Thyroid gland (tissue), 4 donors: ENCODE results near the gene STARD3NL. TPM values are rescaled to one million over a fixed set of nuclear protein-coding genes. Genes with fewer than 3 reads are reported as not detected.

Experiments used
- DNase-seq, 2 donors: peaks; one replicate each; pipeline ENCODE4 v3.0.0-alpha.2; 2019
- H3K27ac ChIP-seq, 3 donors: fragments of 200-600 bp; sonication (generic); 1 replicate in 2 of 3; 2 replicates in 1 of 3; pipeline ENCODE4 v1.5.1; 2016 to 2019; ENCODE audit warnings: mild to moderate bottlenecking in 1 of 3, moderate library complexity in 1 of 3
- H3K27me3 ChIP-seq: fragments of 200-600 bp; sonication (generic); one replicate; pipeline ENCODE4 v1.5.1; 2019
- H3K36me3 ChIP-seq, 2 donors: fragments of 200-600 bp; sonication (generic); one replicate each; pipeline ENCODE4 v1.5.1; 2016 to 2019
- H3K4me1 ChIP-seq, 2 donors: fragments of 200-600 bp; sonication (generic); one replicate each; pipeline ENCODE4 v1.5.1; 2017 to 2019
- H3K4me3 ChIP-seq, 3 donors: fragments of 200-600 bp; sonication (generic); replicated peaks in 1 of 3; 1 replicate in 2 of 3; 2 replicates in 1 of 3; pipeline ENCODE4 v1.5.1; 2016; ENCODE audit warnings: mild to moderate bottlenecking in 1 of 3
- H3K9me3 ChIP-seq: fragments of 200-600 bp; sonication (generic); one replicate; pipeline ENCODE4 v1.5.1; 2017
- CTCF ChIP-seq, 6 experiments: fragments of 200-600 bp in 3 of 6; fragments of 450-650 bp in 3 of 6; sonication (generic) in 3 of 6; IDR thresholded peaks; one replicate each; pipeline ENCODE4 v1.5.1; 2016 to 2019; ENCODE audit warnings: antibody characterized with exemption in 6 of 6, mild to moderate bottlenecking in 2 of 6, inconsistent platforms in 1 of 6, moderate library complexity in 1 of 6
- POLR2A ChIP-seq, 2 donors: fragments of 450-650 bp; IDR thresholded peaks; one replicate each; pipeline ENCODE4 v1.6.1; 2017; ENCODE audit warnings: antibody characterized with exemption in 2 of 2, mild to moderate bottlenecking in 2 of 2, moderate library complexity in 1 of 2
- WGBS, 2 donors: methylation state at CpG; one replicate each; pipeline ENCODE4 v1.1.5; 2017; 5-methylcytosine and 5-hydroxymethylcytosine counted together
- intact Hi-C: fragments of 100-400 bp; cut with DNase I; formaldehyde crosslinking; loops from one replicate; pipeline ENCODE4 v1.15.1; 2023
- total RNA-seq, 4 donors: library from RNA; depleted of rRNA; stranded (reverse); fragments of >200 nt; gene quantifications; one replicate each; pipeline ENCODE4 v1.2.3, GENCODE V29; 2016

The STARD3NL gene
- total RNA-seq, 4 donors from 2014 or later, result 53.1 to 77.4 (median 62.0) TPM

GRCh38 chr7:38181111-38181510 lies 3.1 kb downstream of the STARD3NL start:
- TF ChIP-seq POLR2A (IDR thresholded peaks at IDR 0.05), result no peak
- no peak overlapping the region for H3K27ac ChIP-seq
- no peaks in the 10 kb centered on the region for H3K27me3 ChIP-seq
- DNase-seq, result no peak
- 87 to 88% methylated on average over 1 of the region's 1 CpG for WGBS, 2 donors
- peaks cover 11 to 25% of the 10 kb centered on the region in 2 donors for H3K4me1 ChIP-seq
- no peaks in the 10 kb centered on the region for H3K36me3 ChIP-seq
- no peak overlapping the region for H3K4me3 ChIP-seq
- H3K9me3 ChIP-seq, result no peaks in the 10 kb centered on the region
- intact Hi-C loops, result no loop called here

- no peak for DNase-seq
- H3K4me3 ChIP-seq, result no peak overlapping the region
- no peaks in the 10 kb centered on the region for H3K36me3 ChIP-seq
- H3K4me1 ChIP-seq, result peaks cover 21 to 25% of the 10 kb centered on the region in 2 donors
- no peaks in the 10 kb centered on the region for H3K27me3 ChIP-seq
- H3K27ac ChIP-seq, result no peak overlapping the region
- TF ChIP-seq CTCF (IDR thresholded peaks at IDR 0.05) (no peak), POLR2A (IDR thresholded peaks at IDR 0.05) (no peak)
- intact Hi-C loops, result no loop called here
- no peaks in the 10 kb centered on the region for H3K9me3 ChIP-seq
- 87% methylated on average over 1 of the region's 1 CpG for WGBS, 2 donors
Observed at GRCh38 chr7:38182450-38182849, 4.4 kb downstream of the STARD3NL start.

- no peak for DNase-seq
- H3K27me3 ChIP-seq, result no peaks in the 10 kb centered on the region
- TF ChIP-seq CTCF (IDR thresholded peaks at IDR 0.05) (no peak), POLR2A (IDR thresholded peaks at IDR 0.05) (no peak)
- no peak overlapping the region for H3K4me3 ChIP-seq
- no peaks in the 10 kb centered on the region for H3K9me3 ChIP-seq
- no peak overlapping the region for H3K27ac ChIP-seq
- peaks cover 6 to 17% of the 10 kb centered on the region in 2 donors for H3K4me1 ChIP-seq
- WGBS, 2 donors, result 93% methylated on average over 6 of the region's 6 CpGs
- no peaks in the 10 kb centered on the region for H3K36me3 ChIP-seq
- intact Hi-C loops, result no loop called here
Observed at GRCh38 chr7:38185395-38186307, 7.6 kb downstream of the STARD3NL start.

GRCh38 chr7:38186593-38187314 lies 8.7 kb downstream of the STARD3NL start:
- H3K4me1 ChIP-seq, result peaks cover 0 to 15% of the 10 kb centered on the region in 2 donors
- WGBS, 2 donors, result 72 to 86% methylated on average over 4 of the region's 4 CpGs
- no peak overlapping the region for H3K27ac ChIP-seq

More at GRCh38 chr7:38186593-38187314, 8.7 kb downstream of the STARD3NL start:
- H3K4me3 ChIP-seq, result no peak overlapping the region
- intact Hi-C loops, result no loop called here
- no peaks in the 10 kb centered on the region for H3K36me3 ChIP-seq
- no peaks in the 10 kb centered on the region for H3K27me3 ChIP-seq
- H3K9me3 ChIP-seq, result no peaks in the 10 kb centered on the region
- TF ChIP-seq CTCF (IDR thresholded peaks at IDR 0.05) (no peak), POLR2A (IDR thresholded peaks at IDR 0.05) (no peak)
- DNase-seq, result peak; percentile 8 to 45
